HG02588 (cell line): ENCODE measurements around the gene ZNF260.
"Not testable (repeated sequence)": the region's sequence is repeated elsewhere in the genome, so short reads cannot be mapped to it uniquely, and the experiment has no call there.

Experiments
- ATAC-seq: cut with Tn5 transposase; IDR thresholded peaks from one replicate; pipeline ENCODE4 v1.9.1; 2021; ENCODE audit warnings: mild to moderate bottlenecking, moderate library complexity; ENCODE audit not compliant: unreplicated experiment

The ZNF260 gene

DNA sequence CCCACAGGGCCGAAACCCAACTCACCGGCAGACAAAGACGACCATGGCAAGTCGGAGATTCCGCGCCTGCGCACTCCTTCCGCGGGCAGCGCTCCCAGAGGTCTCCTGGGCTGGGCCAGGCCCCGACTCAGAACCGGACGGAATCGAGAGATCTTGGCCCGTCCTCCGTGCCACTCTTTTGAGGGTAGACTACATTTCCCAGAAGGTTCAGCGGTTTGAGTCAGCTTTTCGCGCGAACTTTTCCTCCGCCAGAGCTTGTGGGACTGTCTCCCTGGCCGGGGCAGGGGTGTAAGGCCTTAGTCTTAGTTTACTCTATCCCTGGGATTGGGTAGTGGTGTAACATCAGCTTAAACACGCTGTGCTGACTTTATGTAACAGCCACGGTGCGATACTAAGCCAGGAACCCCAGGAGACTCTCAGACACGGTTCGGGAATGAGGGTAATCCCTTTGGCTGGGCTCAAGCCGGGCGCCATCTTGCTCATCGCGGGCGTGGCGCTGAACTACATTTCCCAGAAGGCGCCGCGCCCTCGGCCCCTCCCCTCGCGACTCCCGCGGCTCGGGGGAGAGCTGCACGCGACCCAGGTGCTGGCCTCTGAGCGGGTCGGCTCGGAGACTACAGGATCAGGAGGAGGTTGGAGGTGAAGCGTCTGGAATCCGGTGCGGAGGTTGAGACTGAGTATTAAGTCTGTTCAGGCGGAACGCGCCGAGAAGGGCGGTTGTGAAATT, at the start of gene ZNF260:
Gene ZNF260, minus strand, starts transcription at position 78 of the 727 bp plus-strand sequence. CDS start 13,033 bp downstream, outside the sequence.
- peak; percentile 85 for ATAC-seq

DNA sequence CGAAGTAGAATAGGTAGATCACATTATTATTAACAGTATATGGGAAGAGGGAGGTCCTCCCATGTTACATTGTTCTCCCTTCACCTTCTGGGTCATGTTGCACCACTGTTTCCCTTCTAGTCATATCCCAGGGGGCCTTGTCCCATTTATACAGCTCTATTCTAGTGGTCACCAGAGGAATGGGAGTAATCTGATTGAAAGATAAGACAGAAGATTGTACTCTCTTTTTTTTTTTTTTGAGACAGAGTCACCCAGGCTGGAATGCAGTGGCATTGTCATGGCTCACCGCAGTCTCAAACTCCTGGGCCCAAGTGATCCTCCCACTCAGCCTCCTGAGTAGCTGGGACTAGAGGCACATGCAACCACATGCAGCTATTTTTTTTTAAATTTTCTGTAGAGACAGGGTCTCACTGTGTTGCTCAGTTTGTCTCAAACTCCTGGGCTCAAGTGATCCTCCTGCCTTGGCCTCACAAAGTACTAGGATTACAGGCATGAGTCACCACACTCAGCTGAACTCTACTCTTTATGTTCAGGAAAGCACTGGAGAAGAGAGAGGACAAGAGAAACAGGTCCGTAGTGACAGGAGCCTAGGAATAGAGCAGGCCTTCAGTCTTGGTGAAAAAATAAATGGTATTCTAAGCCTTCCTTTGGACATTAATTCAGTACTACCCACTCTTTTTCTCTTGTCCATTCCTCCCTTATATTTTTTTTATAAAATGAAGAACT, 49.4 kb upstream of the ZNF260 start:
- no peak for ATAC-seq

DNA sequence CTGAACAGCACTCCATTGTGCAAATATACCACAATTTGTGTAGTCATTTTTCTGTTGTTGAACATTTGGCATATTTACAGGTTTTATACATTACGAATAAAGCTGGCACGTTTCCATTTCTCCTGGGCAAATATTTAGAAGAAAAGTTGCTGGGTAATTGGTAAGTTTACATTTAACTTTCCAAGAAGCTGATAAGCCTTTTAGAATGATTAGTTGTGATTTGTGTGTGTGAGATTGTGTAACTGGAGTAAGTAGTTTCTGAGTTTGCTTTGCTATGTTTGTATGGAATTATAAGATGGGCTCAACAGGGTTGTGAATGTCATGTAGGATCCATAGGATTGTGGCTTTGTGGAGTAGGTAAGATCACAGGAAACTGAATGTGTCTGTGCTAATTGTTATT, 46.7 kb upstream of the ZNF260 start:
- ATAC-seq, result no peak

DNA sequence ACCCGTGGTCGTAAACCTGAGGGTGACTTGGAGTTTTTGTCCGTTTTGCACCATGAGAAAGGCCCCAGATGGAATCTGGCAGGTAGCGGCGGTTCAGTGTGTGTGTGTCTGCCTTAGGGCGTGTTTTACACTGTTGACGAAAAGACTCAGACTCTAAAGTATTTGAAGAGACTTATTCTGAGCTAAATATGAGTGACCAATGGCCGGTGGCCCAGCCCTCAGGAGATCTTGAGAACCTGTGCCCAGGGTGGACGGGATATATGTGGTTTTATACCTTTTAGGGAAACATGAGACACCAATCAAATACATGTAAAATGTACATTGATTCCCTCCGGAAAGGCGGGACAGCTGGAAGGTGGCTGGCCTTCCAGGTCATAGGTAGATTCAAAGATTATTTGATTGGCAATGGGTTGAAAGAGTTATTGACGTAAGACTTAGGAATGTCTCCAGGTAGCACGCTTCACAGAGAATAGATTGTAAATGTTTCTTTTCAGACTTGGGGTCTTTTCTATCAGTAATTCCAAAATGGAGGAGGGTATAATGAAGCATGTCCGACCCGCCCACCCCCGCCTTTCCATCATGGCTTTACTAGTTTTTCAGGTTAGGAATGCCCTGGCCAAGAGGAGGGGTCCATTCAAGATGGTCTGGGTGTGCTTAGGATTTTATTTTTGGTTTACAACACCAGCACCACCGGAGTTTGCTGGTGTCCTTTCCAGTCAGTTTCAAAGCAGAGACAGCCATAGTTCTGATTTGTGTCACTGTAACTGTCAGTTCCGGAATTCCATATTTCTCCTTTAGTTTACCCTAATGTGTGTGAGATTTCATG, 46.0 kb upstream of the ZNF260 start:
- ATAC-seq, result no peak

DNA sequence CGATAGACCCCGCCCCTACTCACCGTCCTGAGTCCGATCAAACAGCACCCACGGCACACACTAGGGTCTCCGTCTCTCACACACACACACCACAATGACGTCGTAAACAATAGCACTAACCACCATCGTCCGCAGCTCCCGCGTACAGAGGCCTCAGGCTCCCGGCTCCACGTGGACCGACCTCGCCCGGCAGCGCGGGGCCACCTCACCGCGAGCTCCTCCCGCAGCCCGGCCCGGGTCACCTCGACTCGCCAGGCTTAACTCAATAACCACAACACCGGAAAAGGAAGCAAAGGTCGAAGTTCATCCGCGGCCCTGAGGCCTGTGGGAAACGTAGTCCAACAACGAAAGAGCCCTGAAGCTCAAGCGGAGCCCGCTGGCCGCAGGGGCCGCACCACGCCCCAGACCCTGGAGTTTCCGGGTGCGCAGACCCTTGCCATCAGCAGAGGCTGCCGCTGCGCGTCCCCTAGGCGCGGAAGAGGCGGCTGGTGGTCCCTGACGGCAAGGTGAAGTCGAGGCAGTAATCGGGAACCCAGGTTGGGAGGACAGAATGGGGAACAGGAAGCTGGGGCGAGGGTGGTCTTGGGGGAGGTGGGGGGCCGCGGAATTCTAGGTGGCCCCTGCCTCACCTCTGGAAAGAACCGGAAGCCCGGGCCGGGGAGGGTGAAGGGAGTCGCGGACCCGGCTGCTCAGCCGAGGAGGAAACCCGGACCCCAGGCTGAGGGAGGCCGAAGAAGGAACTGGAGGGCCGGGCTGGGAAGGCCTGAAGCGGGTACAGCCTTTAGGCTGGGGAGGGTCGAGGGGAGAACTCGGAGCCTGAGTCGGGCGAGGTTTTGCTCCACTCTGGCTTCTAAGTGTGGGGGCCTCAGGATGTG, 45.2 kb upstream of the ZNF260 start, which contains the start of gene ZNF529:
Gene ZNF529, minus strand, starts transcription at position 273 of the 875 bp plus-strand sequence. CDS start 946 bp downstream, outside the sequence.
- peak; percentile 88 for ATAC-seq

DNA sequence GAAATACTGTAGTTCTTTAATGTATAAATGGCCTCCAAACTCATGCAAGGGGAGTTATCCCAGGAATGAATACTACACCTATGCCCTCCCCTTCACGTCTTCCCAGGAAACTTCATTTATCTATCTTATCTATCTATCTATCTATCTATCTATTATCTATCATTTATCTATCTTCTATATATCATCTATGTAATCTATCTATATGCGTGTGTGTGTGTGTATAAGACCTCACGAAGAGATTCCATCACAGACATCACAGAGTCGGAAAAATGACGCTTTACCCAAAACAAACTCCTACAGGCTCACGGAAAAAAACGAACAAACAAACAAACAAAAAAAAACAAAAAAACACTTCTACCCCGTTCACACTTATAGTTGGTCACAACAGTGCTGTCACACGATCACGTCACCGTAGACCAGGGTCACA, 44.5 kb upstream of the ZNF260 start:
- no peak for ATAC-seq

DNA sequence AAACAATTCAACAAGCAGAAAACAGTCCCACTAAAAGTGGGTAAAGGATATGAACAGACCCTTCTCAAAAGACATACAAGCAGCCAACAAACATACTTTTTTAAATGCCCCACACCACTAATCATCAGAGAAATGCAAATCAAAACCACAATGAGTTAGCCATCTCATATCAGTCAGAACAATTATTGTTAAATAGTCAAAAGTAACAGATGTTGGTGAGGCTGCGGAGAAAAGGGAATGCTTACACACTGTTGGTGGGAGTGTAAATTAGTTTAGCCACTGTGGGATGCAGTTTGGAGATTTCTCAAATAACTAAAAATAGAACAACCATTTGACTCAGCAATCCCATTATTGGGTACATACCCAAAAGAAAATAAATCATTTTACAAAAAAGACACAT, 36.3 kb upstream of the ZNF260 start:
- no peak for ATAC-seq

DNA sequence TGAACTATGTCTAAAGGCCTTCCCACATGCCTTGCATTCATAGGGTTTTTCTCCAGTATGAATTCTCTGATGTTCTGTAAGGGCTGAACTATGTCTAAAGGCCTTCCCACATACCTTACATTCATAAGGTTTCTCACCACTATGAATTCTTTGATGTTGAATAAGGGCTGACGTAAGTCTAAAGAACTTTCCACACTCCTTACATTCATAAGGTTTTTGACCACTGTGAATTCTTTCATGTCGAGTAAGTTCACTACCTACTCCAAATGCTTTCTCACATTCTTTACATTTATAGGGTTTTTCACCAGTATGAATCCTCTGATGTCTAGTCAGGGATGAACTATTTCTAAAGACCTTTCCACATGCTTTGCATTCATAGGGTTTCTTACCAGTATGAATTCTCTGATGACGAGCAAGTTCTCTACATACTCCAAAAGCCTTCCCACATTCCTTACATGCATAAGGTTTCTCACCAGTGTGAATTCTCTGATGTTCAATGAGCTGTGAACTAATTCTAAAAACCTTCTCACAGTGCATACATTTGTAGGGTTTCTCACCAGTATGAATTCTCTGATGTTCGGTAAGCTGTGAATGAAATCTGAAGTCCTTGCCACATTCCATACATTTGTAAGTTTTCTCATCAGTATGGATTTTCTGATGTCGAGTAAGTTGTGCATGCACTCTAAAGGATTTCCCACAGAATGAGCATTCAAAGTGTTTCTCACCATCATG, 19.1 kb upstream of the ZNF260 start:
- no peak for ATAC-seq

DNA sequence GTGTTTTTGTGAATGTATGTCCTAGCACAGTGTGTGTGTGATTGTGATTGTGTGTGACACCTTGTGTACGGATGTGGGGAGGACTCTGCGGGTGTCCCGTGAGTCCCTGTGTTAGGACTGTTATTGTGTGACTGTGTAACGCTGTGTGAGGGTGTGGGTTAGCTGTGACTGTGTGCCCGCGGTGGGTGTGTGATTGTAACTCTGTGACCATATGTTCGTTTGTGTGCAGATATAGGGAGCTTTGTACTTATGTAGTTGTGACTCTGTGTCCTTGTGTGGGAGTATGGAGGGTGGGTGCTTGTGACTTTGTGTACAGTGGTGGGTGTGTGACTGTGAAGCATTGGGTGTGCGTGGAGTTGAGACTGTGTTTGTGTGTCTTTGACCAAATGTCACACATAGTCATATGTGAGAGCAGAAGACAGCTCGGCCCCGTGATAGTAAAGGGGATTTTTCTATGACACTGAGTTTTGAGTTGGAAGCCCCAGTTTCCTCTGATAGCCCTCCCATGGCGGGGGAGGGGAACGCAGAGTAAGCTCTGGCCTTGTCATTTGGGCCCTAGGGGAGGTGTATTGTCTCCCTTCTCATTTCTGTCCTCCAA, 949 bp upstream of the ZNF260 start:
- peak; percentile 15 for ATAC-seq

DNA sequence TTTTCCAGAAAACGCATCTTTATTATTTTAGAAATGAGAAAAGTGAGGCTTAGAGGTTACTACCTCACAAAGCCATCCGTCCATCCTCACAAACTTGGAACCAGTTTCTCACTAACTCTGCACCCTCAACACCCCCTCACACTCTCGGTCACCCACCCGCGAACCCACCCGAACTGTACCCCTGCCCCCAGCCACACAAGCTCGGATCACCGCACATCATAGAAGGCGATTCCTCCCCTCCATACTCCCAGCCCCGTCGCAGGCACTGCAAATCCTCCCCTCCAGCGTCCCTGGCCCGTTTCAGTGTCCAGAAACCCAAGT, 238 bp downstream of the ZNF260 start:
- peak; percentile 1 for ATAC-seq

DNA sequence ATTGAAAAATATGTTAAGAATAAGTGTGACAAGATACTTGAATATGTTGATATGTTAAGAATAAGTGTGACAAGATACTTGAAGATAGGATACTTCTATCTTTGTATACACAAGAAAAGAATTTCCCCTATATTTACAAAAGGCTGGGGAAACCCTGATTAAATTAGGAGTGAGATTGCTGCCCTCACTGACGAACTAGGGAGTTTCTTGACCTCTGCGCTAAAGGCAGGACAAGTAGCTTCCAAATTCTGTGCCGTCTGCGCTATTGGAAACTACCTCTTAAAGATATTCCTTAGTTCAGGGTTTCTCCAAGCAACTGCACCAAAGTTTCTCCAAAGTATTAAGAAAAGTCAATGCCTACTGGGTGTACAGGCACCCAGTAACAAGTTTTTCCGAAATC, 730 bp downstream of the ZNF260 start:
- ATAC-seq, result no peak

DNA sequence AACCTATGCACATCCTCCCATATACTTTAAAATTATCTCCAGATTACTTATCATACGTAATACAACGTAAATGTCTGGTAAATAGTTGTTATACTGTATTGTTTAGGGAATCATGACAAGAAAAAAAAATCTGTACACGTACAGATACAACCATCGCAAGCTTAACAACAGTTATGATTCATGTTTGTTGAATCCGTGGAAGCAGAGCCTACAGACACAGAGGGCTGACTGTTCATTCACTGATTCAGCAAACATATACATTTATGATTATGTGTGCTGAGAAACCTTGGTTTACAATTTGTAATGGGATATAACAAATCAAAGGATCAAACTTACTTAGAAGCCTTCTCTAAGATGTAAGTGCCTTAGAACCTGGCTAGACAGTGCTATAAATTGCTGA, 1.5 kb downstream of the ZNF260 start:
- ATAC-seq, result no peak

DNA sequence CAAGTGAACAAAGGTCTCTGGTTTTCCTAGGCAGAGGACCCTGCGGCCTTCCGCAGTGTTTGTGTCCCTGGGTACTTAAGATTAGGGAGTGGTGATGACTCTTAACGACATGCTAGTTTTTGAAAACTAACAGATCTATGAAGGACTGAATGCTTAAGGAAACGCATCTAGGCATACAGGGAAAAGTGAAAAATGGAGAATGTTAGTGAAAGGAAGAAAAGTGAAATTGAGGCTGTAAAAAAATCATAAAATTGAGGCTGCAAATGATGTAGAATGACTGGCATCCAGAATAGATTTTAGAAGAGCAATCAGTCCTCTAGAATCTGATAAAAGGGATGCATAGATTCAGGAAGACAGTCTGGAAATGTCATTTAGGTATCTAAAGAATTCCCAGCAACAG, 3.5 kb downstream of the ZNF260 start:
- no peak for ATAC-seq

DNA sequence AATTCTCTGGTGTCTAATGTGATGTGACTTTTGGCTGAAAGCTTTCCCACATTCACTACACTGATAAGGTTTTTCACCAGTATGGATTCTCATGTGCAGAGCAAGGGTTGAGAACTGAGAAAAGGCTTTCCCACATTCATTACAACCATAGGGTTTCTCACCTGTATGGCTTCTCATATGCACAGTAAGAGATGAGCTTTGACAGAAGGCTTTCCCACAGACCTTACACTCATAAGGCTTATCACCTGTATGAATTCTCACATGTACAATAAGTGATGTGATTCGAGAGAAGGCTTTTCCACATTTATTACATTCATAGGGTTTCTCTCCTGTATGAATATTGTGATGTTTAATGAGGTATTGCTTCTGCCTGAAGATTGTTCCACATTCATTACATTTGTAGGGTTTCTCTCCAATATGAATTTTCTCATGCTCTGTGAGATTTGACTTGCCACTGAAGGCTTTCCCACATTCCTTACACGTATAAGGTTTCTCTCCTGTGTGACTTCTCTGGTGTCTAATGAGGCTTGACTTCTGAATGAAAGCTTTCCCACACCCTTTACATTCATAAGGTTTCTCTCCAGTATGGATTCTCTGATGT, 14.0 kb downstream of the ZNF260 start:
- no peak for ATAC-seq

DNA sequence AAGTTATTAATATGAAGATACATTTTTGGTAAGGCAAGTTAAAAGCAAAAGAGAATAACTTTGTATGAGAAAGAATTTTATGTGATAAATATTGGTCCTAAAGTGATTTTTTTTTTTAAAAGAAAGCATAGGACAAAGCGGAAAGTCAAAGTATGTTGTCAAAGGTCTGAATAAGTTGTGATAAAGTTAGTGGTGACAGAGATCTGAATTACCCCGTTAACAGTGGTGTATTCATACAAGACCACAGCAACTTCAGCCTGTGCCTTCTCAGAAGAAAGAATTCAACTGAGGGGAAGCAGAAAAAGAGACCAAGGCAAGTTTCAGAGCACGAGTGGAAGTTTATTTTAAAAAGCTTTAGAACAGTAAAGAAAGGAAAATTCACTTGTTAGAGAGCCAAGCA, 19.7 kb downstream of the ZNF260 start:
- no peak for ATAC-seq

DNA sequence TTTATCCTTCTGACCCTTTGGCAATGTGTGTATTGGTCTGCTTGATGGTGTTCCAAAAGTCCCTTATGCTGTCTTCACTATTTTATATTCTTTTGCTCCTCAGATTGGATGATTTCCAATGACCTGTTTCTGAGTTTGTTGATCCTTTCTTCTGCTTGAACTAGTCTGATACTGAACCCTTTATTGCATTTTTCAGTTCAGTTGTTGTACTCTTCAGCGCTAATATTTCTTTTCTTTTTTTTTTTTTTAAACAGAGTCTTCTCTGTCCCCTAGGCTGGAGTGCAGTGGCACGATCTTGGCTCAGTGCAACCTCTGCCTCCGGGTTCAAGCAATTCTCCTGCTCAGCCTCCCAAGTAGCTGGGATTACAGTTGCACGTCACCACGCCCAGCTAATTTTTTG, 26.1 kb downstream of the ZNF260 start:
- no peak for ATAC-seq

DNA sequence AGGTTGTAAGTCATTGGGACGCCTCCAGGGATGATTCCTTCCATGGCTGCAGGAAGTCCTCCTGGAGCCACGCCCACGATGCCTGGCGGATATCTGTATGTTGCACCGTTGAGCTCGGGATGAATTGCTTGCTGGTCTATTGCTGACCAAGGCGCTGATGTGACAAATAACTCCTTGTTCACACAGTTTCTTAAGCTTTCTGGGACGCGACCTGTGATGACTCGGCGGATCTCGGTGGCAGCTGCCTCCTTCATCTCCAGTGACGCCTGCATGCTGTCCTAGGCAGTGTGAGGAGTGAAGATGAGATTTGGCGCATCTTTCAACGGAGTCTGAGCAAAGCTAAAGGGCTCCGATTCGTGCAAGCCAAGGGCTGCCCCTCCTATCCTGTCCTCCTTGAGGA, 31.1 kb downstream of the ZNF260 start:
- ATAC-seq, result no peak

DNA sequence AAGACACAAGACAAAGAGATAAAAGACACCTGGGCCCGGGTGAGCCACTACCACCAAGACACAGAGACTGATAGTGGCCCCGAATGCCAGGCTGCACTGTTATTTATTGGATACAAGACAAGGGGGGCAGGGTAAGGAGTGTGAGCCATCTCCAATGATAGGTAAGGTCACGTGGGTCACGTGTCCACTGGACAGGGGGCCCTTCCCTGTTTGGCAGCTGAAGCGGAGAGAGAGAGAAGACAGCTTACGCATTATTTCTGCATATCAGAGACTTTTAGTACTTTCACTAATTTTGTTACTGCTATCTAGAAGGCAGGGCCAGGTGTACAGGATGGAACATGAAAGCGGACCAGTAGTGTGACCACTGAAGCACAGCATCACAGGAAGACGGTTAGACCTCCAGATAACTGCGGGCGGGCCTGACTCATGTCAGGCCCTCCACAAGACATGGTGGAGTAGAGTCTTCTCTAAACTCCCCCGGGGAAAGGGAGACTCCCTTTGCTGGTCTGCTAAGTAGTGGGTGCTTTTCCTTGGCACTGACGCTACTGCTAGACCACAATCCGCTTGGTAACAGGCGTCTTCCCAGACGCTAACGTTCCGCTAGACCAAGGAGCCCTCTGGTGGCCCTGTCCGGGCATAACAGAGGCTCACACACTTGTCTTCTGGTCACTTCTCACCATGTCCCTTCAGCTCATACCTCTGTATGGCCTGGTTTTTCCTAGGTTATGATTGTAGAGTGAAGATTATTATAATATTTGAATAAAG, 35.2 kb downstream of the ZNF260 start:
- not testable (repeated sequence) for ATAC-seq
